HG02763 (cell line): Measurements from ENCODE around the gene MTRR.
A peak's percentile ranks its signal among the peaks of the same experiment; 100 is the strongest.

ENCODE experiments used
- ATAC-seq: cut with Tn5 transposase; IDR thresholded peaks from one replicate; pipeline ENCODE4 v1.9.1; 2021; ENCODE audit warnings: mild to moderate bottlenecking, moderate library complexity; ENCODE audit not compliant: unreplicated experiment

MTRR gene

DNA sequence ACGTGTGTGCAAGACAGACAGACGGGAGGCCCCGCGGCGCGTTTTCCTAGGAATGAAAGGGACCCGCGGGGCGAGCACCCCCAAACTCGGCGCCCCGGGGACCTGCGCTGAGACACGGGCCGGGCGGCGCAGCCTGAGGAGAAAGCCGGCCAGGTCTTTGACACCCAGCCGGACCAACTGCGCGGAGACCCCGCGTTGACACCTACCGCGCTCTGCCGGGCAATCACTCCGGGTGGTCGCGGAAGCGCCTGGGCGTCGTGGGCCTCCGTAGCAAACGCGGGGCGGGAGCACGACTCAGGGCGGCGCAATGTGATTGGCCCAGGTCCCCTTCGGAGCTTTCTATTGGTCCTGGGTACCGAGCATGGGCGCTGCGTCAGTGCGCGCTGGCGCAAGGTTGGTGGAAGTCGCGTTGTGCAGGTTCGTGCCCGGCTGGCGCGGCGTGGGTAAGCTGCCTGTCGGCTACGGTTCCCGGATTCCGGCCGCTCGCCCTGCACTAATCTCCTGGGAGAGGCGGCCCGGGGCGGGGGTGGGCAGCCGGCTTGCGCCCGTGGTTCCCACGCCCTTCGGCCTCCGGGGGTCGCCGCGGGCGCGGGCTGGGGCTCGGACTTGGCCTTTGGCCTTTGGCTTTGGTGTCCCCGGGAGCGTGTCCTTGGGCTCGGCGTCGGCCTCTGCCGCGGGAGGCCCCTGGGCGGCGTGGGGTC, at the start of gene MTRR, which contains the start of gene FASTKD3:
MTRR (plus strand) TSS at position 376 of the 701 bp plus-strand sequence. CDS start 1,647 bp downstream, outside the sequence.
FASTKD3 (minus strand) TSS at position 259 of the 701 bp plus-strand sequence. CDS start 948 bp downstream, outside the sequence.
- ATAC-seq: peak; percentile 97

DNA sequence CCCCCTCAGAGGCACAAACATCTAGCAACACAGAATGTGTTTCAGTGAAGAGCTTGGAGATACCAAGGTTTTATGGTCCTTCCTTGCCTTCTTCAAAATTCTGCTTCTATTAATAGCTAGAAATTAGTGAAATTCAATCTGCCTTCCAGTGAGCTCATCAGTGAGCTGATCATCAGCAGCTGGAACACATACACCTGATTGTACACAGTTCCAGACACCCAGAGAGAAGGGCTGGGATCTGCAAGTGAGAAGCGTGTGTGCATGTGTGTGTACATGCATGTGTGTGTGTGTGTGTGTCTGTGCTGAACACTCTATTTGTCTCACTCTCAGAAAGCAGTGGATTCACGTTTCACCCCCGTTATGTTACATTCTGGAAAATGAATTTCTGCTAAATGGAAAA, 46.5 kb upstream of the MTRR start:
- ATAC-seq: no peak

DNA sequence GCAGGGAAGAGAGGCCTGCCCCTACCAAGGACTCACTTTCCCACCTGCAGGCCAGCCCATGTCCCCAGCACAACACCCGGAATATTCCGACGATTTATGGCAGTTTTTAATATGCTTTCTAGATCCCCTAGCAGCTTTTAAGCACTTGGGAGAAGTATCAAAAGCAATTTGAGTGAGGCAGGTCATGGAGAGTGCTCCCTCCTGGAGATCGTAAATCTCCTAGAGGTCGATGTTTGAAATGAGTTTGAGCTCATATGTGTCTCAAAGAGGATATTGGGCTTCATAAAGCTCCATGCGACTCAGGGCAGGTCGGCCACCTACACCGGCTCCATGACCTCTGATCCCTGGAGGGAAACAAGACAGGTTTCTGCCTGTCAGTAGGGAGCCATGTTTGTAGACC, 45.4 kb upstream of the MTRR start:
- no peak for ATAC-seq

GRCh38 chr5:7824995-7825394, 44.0 kb upstream of the MTRR start:
- ATAC-seq: no peak

- no peak for ATAC-seq
Observed at GRCh38 chr5:7825630-7826029, 43.3 kb upstream of the MTRR start.

- ATAC-seq: no peak
Observed at GRCh38 chr5:7827610-7828009, 41.3 kb upstream of the MTRR start.

DNA sequence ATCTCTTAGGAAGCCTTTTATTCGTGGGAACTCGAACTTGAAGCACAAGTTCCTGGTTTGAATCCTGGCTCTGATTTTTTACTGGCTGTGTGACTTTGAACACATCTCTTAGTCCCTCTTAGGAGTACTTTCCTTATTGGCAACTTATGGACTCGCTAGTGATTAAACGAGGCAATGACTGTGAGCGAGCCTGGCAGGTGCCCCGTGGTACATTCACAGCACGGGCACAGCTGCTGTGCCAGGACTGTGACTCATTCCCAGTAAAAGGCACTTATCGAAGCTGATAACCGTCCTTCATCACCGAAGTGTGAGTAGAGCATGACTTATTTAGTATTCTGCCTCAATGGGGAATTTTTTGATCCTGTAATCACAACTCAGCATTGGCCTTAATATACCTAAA, 40.7 kb upstream of the MTRR start:
- ATAC-seq: no peak

GRCh38 chr5:7834982-7835381, 34.0 kb upstream of the MTRR start:
- ATAC-seq: no peak

DNA sequence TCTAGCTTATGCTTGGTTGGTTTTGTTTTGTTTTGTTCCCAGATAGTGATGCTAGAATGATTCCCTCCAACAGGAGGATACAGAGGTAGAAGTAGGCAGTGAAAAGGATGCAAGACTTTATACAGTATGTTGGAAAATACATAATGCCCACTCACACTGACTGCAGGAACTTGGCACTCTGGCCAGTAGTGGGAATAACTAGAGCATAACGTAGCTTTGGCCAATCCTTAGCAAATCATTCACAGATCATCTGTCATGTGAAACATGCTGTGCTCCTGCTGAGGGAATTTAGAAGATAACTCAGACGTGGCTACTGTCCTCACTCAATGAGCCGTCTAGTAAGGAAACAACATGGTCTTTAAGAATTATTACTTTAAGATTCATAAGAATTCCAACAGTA, 31.5 kb upstream of the MTRR start:
- no peak for ATAC-seq

DNA sequence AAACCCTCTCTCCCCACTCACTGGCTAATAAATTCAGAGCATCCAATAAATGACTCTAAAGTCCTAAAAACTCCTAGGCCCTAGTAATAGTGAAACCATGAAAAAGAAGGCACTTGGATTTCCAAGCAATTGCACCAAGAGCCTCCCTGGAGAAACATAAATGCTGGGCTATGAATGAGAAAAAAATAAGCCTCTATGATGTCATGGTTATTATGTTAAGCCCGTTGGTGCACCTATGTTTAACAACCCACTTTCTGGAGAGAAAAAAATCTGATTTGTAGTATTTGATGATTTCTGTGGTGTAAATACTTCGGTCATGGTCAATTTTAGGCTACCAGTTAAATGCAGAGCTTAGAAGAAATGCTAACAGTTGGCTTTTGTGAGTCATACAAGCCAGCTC, 26.4 kb upstream of the MTRR start:
- no peak for ATAC-seq

DNA sequence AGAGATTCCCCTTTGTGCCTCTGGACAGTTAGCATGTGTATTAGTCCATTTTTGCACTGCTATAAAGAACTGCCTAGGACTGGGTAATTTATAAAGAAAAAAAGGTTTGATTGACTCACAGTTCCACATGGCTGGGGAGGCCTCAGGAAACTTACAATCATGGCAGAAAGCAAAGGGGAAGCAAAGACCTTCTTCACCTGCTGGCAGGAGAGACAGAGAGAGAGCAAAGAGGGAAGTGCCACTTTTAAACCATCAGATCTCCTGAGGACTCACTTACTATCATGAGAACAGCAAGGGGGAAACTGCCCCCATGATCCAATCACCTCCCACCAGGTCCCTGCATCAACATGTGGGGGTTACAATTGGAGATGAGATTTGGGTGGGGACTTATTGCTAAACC, 24.0 kb upstream of the MTRR start:
- no peak for ATAC-seq

GRCh38 chr5:7845557-7845956, 23.4 kb upstream of the MTRR start:
- no peak for ATAC-seq

GRCh38 chr5:7846327-7846726, 22.6 kb upstream of the MTRR start:
- ATAC-seq: no peak

- no peak for ATAC-seq
Observed at GRCh38 chr5:7848296-7848695, 20.7 kb upstream of the MTRR start.

GRCh38 chr5:7849681-7850394, 19.1 kb upstream of the MTRR start:
- ATAC-seq: no peak

DNA sequence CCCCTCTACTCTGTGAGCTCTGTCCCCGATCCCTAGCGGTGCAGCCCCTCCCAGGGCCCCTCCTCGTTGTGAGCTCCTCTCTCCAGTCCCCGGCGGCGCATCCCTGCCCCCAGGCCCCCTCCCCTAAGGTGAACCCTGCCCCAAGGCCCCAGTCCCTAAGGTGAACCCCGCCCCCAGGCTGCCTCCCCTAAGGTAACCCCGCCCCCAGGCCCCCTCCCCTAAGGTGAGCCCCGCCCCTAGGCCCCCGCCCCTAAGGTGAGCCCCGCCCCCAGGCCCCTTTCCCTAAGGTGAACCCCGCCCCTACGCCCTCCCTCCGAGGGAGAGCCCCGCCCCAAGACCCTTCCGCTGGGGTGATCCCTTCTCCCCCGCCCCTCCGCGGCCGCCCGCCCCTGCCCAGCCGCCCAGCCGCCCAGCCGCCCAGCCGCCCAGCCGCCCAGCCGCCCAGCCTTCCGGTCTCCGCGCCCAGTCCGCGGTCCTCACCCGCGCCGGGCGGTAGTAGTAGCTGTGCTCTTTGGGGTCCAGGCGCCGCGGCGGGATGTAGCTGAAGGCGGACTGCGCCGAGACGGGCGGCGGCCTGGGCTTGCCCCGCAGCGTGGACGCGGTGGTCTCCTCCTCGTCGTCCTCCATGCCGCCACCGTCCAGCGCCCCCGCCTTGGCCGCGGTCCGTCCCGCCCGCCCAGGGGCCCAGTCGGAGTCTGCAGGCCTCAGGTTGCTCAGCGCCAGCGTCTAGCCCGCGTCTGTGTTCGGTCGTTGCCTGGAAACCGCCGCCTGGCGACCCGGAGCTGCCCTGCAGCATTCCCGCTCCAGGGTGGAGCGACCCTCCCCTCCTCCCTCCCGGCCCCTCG, 18.3 kb upstream of the MTRR start, which contains the start of gene CFAP90:
CFAP90 (minus strand) TSS at position 739 of the 845 bp plus-strand sequence; CDS start at position 627, 112 bp downstream.
- no peak for ATAC-seq

GRCh38 chr5:7851240-7851592, 17.7 kb upstream of the MTRR start:
- ATAC-seq: no peak

- no peak for ATAC-seq
Observed at GRCh38 chr5:7851617-7852289, 17.2 kb upstream of the MTRR start.

- ATAC-seq: no peak
Observed at GRCh38 chr5:7852542-7852941, 16.4 kb upstream of the MTRR start.

DNA sequence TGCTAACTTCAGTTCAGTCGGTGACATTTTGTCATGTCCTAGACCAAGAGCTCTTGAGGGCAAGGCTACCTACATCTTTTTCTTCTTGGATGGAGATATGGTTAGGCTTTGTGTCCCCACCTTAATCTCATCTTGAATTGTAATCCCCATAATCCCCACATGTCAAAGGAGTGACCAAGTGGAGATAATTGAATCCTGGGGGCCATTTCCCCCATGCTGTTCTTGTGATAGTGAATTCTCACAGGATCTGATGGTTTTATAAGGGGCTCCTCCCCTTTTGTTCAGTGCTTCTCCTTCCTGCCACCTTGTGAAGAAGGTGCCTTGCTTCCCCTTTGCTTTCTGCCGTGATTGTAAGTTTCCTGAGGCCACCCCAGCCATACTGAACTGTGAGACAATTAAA, 16.0 kb upstream of the MTRR start:
- ATAC-seq: no peak

GRCh38 chr5:7855611-7856010, 13.3 kb upstream of the MTRR start:
- no peak for ATAC-seq
